ENCODE measurements around the gene CTBS. TPM values are rescaled to one million over a fixed set of nuclear protein-coding genes. Genes with fewer than 3 reads are reported as not detected.

CTBS gene
- total and polyA plus RNA-seq, 2 of the 13 experiments (the other 11 are each of a cell fraction or from before 2014, with no cell fraction given): 4.7 to 12.4 TPM

DNA sequence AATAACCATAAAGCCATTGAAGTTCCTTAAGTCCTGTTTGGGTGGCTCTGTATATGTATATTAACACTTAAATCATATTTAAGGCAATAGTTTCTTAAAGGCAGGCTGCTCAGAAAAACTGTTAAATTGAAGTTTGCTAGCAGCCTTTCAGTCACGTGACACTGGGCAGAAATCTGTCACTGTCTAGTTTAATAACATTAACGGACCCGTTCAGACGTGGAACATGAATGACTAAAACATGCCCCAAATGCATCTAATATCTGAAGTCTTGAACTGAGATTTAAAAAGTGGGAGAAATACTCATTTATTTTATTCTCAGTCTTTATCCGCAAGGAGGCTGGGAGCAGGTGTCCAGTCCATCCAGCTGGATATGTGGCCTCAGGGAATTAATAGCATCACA, 71.3 kb downstream of the CTBS start (continued):
- no peak for TF ChIP-seq JARID2 (CRISPR knock-in tag; IDR thresholded peaks at IDR 0.05; ENCODE audit: insufficient replicate concordance)

Other genes with a start within 250 kb of the CTBS start
- not detected in 2 replicates for gene DNASE2B, start 176.0 kb downstream of the CTBS start, total RNA-seq (2016; rRNA removed; fragmentation: Illumina TruSeq; extraction: Trizol)
- gene DNASE2B, start 176.0 kb downstream of the CTBS start, polyA plus RNA-seq (2011; rRNA removed): not detected in 2 replicates
- 39.0 and 58.4 TPM in 2 replicates for gene RPF1, start 95.2 kb downstream of the CTBS start, total RNA-seq (2016; rRNA removed; fragmentation: Illumina TruSeq; extraction: Trizol)
- 18.0 and 23.0 TPM in 2 replicates for gene RPF1, start 95.2 kb downstream of the CTBS start, polyA plus RNA-seq (2011; rRNA removed)
- 1.1 and 1.4 TPM in 2 replicates for gene SPATA1, start 68.1 kb downstream of the CTBS start, total RNA-seq (2016; rRNA removed; fragmentation: Illumina TruSeq; extraction: Trizol)
- 0.70 and 0.93 TPM in 2 replicates for gene SPATA1, start 68.1 kb downstream of the CTBS start, polyA plus RNA-seq (2011; rRNA removed)
- gene GNG5, start 67.9 kb downstream of the CTBS start, total RNA-seq (2016; rRNA removed; fragmentation: Illumina TruSeq; extraction: Trizol): 137 and 176 TPM in 2 replicates
- gene GNG5, start 67.9 kb downstream of the CTBS start, polyA plus RNA-seq (2011; rRNA removed): 84.5 and 103 TPM in 2 replicates
- 23.7 and 38.8 TPM in 2 replicates for gene SSX2IP, start 116.0 kb upstream of the CTBS start, total RNA-seq (2016; rRNA removed; fragmentation: Illumina TruSeq; extraction: Trizol)
- gene SSX2IP, start 116.0 kb upstream of the CTBS start, polyA plus RNA-seq (2011; rRNA removed): 2.7 and 2.8 TPM in 2 replicates

Data from HepG2 (cell line).